Glutamatergic neuron (in vitro differentiated cells): ENCODE measurements around the gene VEGFC. TPM values are rescaled to one million over a fixed set of nuclear protein-coding genes. Genes with fewer than 3 reads are reported as not detected.

Source experiments
- DNase-seq: peaks from one replicate; pipeline ENCODE4 v3.0.0; 2022
- H3K27ac Mint-ChIP-seq: one replicate; pipeline ENCODE4 v1.8.0; 2020; ENCODE audit warnings: mild to moderate bottlenecking, mixed read lengths, inconsistent platforms; ENCODE audit not compliant: unreplicated experiment
- H3K27me3 Mint-ChIP-seq: one replicate; pipeline ENCODE4 v1.8.0; 2020; ENCODE audit warnings: mild to moderate bottlenecking, moderate library complexity, mixed read lengths, inconsistent platforms; ENCODE audit not compliant: unreplicated experiment
- H3K36me3 Mint-ChIP-seq: one replicate; pipeline ENCODE4 v1.8.0; 2020; ENCODE audit warnings: mild to moderate bottlenecking, mixed read lengths, inconsistent platforms; ENCODE audit not compliant: unreplicated experiment
- H3K4me1 Mint-ChIP-seq: one replicate; pipeline ENCODE4 v1.8.0; 2020; ENCODE audit warnings: mild to moderate bottlenecking, low read depth, mixed read lengths, inconsistent platforms; ENCODE audit not compliant: unreplicated experiment
- H3K4me3 Mint-ChIP-seq: one replicate; pipeline ENCODE4 v1.8.0; 2020; ENCODE audit warnings: mild to moderate bottlenecking, mixed read lengths, inconsistent platforms; ENCODE audit not compliant: unreplicated experiment
- H3K9me3 Mint-ChIP-seq: one replicate; pipeline ENCODE4 v1.8.0; 2020; ENCODE audit warnings: mild to moderate bottlenecking, moderate library complexity, mixed read lengths, inconsistent platforms; ENCODE audit not compliant: unreplicated experiment
- total RNA-seq: library from RNA; stranded (reverse); fragmentation: NEBNext Ultra II Directional; extraction: Animal tissue kit (Norgen Biotek cat#: 25700); gene quantifications from one replicate; pipeline ENCODE4 v1.2.1, GENCODE V29; 2021; ENCODE audit not compliant: unreplicated experiment
- TF ChIP-seq, protein P1 (sequence below): fragments of 200-600 bp; sonication (generic); IDR thresholded peaks from one replicate; pipeline ENCODE4 v1.5.0; 2021; ENCODE audit not compliant: partially characterized antibody, unreplicated experiment

Gene VEGFC
- total RNA-seq, 1 donor from 2014 or later: not detected

DNA sequence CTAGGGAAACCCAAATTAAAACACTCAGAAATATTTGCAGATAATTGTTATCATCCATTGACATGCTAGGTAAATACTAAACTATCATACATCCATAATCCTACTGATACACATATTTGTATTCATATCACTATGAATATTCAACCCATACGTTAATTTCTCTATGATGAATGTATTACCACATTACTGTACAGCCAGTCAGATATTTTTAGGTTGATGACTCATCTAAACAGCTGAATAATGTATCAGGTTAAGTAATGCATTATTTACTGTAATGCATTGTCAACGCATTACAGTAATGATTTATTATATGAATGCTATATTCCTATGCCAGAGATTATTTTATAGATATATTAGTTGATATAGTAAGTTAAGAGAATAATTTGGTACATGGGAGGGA lies 37.1 kb downstream of the VEGFC start:
- Mint-ChIP-seq H3K36me3 (no peaks in the 10 kb centered on the region), H3K4me3 (no peak overlapping the region), H3K4me1 (no peaks in the 10 kb centered on the region), H3K9me3 (no peaks in the 10 kb centered on the region), H3K27me3 (no peaks in the 10 kb centered on the region), H3K27ac (no peak overlapping the region)
- DNase-seq: no peak
- TF ChIP-seq, protein P1, sequence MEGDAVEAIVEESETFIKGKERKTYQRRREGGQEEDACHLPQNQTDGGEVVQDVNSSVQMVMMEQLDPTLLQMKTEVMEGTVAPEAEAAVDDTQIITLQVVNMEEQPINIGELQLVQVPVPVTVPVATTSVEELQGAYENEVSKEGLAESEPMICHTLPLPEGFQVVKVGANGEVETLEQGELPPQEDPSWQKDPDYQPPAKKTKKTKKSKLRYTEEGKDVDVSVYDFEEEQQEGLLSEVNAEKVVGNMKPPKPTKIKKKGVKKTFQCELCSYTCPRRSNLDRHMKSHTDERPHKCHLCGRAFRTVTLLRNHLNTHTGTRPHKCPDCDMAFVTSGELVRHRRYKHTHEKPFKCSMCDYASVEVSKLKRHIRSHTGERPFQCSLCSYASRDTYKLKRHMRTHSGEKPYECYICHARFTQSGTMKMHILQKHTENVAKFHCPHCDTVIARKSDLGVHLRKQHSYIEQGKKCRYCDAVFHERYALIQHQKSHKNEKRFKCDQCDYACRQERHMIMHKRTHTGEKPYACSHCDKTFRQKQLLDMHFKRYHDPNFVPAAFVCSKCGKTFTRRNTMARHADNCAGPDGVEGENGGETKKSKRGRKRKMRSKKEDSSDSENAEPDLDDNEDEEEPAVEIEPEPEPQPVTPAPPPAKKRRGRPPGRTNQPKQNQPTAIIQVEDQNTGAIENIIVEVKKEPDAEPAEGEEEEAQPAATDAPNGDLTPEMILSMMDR: no peak

DNA sequence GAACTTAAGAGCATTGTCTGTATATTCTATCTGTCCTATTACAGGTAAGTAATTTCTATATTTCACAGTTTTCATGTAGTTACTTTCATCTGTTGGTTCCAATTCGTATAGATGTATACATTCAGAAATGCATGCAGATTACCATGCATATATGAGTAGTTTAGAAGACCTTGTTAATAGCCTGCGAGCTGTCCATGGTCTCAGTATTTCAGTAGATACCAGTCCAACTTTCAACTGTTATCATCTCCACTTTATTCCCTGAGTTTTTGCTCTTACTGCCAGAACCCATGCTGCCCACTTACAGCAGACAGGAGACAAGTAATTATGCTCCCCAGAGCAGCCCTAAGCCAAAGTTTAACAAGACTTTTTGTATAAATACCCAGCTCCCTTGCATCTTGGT lies 37.7 kb downstream of the VEGFC start:
- TF ChIP-seq, protein P1: no peak
- no peak for DNase-seq
- H3K27ac Mint-ChIP-seq: no peak overlapping the region
- H3K4me1 Mint-ChIP-seq: no peaks in the 10 kb centered on the region
- no peak overlapping the region for H3K4me3 Mint-ChIP-seq
- no peaks in the 10 kb centered on the region for H3K27me3 Mint-ChIP-seq
- H3K9me3 Mint-ChIP-seq: no peaks in the 10 kb centered on the region
- no peaks in the 10 kb centered on the region for H3K36me3 Mint-ChIP-seq

DNA sequence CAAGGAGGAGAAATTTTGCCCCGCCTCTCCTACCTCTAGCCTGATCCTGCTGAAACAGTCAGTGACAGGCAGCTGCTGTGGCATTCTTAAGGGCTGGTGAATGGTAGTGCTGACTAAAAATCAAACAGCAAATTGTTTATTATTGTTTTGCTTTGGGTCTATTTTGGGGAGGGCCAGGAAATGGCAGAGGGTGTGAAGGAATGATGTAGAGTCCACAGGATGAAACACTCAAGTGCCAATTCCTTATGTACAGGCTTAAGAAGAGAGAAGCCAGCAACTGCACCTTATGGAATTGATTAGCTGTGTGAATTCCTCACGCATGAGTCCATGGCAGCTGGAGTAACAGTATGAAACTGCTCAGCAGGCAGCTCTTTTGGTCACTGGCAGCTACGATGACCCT lies 39.7 kb downstream of the VEGFC start:
- TF ChIP-seq, protein P1: no peak
- no peak for DNase-seq
- Mint-ChIP-seq H3K36me3 (no peaks in the 10 kb centered on the region), H3K27ac (no peak overlapping the region), H3K4me1 (no peaks in the 10 kb centered on the region), H3K4me3 (no peak overlapping the region), H3K27me3 (no peaks in the 10 kb centered on the region), H3K9me3 (no peaks in the 10 kb centered on the region)

DNA sequence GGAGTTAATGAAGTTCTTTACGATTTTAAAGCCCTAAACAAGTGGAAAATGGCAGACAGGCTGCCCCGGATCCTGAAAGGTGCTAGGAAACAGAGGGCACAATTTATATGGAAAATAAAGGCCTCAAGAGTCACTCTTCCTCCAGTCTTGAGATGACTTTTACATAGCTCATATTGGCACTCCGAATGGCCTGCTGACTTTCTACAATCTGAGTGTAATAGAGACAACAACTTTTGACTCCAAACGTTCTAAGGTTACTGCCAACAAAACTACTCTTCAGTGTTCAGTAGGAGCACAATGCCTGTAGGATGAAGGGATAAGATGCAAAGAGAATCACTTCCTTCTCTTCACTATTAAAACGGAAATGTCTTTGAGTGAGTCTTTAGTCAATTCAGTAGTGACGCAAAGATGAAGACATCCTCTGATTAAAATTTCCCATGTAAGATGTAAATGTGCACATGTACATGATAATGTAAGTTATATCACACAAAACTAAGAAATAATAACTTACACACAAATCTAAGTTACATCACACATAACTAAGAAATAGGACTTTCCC lies 40.5 kb downstream of the VEGFC start:
- DNase-seq: no peak
- no peaks in the 10 kb centered on the region for H3K27me3 Mint-ChIP-seq
- H3K4me3 Mint-ChIP-seq: no peak overlapping the region
- H3K4me1 Mint-ChIP-seq: no peaks in the 10 kb centered on the region
- no peak overlapping the region for H3K27ac Mint-ChIP-seq
- no peaks in the 10 kb centered on the region for H3K36me3 Mint-ChIP-seq
- TF ChIP-seq, protein P1: no peak
- no peaks in the 10 kb centered on the region for H3K9me3 Mint-ChIP-seq

DNA sequence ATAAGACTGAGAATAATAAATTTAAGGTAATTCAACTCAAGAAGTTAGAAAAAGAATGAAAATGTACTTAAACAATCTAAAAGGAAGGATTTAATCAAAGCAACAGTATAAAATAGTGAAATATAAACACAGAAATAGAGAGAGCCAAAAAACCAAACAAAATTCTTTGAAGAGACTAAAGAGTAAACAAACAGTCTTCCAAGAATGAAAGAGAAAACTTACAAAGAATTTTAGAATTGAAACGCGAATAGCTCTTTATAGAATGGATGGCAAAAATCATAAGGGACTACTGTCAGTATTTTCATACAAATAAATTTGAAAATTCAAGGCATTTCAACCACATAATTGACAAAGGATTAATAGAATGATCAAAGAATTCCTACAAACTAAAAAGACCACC lies 41.7 kb downstream of the VEGFC start:
- no peaks in the 10 kb centered on the region for H3K27me3 Mint-ChIP-seq
- TF ChIP-seq, protein P1: no peak
- H3K36me3 Mint-ChIP-seq: no peaks in the 10 kb centered on the region
- no peaks in the 10 kb centered on the region for H3K9me3 Mint-ChIP-seq
- H3K27ac Mint-ChIP-seq: no peak overlapping the region
- no peaks in the 10 kb centered on the region for H3K4me1 Mint-ChIP-seq
- H3K4me3 Mint-ChIP-seq: no peak overlapping the region
- no peak for DNase-seq
